ENCODE data around the gene SLC4A9.
"Not testable (repeated sequence)": the region's sequence is repeated elsewhere in the genome, so short reads cannot be mapped to it uniquely, and the experiment has no call there.

SLC4A9 gene

DNA sequence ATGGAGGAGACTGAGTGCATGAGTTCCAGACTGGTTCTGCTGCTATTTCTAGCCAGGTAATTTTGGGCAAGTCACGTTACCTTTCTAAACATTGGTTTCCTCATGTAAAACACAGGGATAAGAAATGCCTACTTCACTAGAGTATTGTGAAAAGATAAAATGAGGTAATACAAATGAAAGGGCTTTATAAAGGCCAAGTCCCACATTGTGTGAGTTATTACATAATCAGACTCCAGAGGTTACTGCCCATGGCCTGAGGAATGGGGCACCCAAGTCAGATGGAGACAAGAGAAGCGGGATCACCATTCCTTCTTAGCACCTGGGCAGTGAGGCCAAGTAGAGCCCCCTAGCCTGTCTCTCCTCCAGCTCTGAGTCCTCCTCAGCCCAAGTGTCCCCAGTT, 21.1 kb upstream of the SLC4A9 start:
- no peak for DNase-seq

DNA sequence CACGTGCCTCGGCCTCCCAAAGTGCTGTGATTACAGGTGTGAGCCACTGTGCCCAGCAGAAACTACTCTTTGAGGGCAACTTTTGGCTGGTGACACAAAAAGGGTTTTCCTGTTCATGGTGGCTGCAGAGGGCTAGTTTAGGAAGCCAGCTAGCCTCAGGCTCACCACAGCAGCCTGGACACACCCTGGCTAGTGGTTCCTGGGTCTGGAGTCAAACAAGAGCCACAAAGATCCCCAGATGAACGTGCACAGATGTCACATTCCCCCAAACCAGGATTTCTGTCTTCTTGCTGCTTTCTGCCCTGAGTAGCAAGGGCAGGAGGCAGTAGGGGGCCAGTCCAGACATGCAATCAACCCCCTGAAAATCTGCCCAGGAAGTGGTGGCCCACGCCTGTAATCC, 20.4 kb upstream of the SLC4A9 start:
- no peak for DNase-seq

DNA sequence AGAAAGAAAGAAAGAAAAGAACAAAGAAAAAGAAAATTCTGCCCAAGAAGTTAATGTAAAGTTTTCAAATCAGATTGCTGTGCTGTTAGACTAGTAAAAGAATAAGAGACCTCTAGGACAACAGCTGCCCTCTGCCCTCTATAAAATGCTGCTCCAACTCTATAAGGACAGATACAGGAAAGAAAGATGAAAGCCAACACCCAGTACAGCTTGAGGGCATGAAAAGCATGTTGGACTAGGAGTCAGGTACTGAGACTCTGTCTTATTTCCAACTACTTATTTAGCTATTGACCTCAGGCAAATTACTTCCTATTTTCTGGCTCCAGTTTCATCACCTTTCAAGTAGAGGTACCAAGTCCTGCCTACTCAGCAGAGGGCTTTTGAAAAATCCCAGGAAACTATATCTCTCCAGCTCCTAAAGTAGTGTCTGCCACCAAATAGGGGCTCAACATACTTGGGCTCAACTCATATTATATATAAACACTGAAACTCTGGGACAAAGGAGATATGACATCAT, 19.3 kb upstream of the SLC4A9 start:
- DNase-seq: no peak

DNA sequence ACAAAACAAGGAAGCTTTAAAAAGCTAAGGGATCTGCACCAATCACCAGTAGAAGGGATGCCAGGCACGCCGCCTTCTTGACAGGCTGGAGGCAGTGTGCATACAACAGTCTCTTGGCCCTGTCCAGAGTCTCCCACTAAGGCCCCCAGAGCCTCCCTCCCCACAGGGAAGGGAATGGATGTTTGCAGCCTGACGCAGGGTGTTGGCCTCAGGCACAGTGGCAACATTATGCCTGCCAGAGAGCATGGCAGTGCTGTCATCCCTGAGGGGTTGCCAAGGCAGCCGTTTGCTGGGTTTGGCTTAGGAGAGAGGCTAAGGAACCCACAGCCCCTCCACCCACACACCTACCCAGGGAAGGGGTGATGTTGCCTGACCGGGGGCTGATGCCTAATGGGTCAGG, 18.4 kb upstream of the SLC4A9 start:
- DNase-seq: no peak

DNA sequence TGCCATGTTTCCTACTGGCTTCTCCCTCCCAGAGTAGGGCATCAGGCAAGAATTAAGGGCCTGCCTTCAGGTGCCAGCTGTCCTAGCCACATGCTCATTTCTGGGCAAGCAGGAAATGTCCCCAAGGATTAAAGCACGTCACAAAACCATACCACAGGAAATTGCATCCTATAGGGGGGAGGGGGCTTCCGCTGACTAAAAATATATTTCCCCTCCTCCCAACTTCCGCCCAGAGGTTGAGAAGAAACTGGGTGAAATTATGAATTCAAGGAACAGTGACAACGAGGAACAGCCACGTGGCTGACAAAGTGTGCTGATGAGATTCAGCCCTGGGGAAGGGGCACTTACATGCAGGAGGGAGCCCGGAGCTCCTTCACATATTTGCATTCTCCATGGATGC, 17.7 kb upstream of the SLC4A9 start:
- DNase-seq: no peak

DNA sequence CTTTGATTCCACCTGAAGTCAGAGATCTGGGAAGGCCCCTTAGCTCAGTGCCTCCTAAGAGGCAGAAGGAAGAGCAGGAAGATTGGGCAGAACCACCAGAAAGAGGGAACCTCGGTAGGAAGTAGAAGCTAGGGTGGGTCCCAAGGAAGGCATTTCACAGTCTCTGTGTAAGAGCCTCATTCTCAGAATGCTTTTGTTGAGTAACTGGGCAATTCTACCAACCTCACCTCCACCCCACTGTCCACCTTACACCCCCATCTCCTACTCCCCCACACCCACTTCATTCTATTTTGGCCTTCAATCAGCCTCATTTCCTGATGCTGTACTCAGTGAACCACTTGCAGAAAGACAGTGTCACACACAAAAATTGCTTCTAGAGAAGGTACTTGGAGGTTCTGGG, 17.1 kb upstream of the SLC4A9 start:
- no peak for DNase-seq

DNA sequence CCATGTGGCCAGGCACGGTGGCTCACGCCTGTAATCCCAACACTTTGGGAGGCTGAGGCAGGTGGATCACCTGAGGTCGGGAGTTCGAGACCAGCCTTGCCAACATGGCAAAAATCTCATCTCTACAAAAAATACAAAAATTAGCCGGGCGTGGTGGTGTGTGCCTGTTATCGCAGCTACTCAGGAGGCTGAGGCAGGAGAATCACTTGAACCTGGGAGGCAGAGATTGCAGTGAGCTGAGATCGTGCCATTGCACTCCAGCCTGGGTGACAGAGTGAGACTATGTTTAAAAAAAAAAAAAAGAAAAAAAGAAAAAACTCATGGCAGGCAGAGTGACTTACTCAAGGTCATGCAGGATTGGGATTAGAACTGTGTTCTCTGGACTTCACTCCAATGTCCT, 16.1 kb upstream of the SLC4A9 start:
- DNase-seq: not testable (repeated sequence)

DNA sequence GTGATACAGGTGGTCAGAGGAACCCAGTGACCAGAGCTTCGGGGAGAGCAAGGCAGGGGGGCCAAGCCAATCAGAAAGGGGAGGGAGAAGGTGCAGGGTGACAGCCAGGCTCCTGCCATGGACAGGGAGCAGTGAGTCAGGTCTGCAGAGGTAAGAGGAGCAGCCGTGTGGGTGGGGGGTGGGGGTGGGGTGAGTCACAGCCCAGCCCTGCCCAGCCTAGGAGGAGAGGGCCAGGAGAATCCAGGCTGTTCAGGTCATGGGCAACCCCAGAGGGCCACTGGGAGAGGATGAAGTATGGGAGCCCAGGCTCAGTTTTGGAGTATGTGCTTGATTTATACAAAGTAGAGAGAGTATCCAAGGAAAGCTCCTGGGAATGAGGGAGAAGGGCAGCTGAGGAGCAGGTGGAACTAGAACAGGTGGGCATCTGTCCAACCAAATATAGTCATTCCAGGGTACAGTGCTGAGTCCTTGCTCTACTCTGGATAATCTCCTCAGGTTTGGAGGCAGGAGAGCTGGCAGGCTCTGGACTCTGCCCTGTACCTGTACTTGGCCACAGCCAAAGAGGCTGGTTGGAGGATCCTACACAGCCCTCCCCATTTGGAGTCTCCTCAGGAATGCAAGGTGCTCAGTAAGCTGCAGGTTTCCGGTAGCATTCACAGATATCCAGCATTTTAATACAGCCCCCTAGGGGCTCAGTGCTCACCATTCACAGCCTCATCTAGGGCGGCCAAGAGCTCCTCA, 15.1 kb upstream of the SLC4A9 start:
- DNase-seq: no peak

DNA sequence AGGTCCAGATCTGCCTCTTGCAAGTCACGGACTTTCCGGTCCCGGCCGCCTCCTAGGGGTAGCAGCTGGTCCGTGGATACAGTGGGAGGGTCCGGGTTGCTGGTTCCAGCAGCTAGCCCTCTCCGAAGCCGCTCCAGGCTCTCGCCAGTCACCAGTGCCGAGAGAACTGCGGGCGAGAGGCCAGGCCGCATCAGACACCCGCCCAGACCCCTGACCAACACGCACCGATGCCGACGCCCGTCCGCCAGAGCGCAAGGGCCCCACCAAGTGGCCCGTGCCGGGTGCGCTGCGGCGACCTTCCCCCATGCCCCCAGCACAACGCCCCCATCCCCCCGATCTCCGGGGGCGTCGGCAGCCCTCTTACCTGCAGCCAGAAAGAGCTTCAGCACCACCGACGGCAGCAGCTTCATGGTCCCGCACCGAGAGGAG, 14.1 kb upstream of the SLC4A9 start:
- no peak for DNase-seq

DNA sequence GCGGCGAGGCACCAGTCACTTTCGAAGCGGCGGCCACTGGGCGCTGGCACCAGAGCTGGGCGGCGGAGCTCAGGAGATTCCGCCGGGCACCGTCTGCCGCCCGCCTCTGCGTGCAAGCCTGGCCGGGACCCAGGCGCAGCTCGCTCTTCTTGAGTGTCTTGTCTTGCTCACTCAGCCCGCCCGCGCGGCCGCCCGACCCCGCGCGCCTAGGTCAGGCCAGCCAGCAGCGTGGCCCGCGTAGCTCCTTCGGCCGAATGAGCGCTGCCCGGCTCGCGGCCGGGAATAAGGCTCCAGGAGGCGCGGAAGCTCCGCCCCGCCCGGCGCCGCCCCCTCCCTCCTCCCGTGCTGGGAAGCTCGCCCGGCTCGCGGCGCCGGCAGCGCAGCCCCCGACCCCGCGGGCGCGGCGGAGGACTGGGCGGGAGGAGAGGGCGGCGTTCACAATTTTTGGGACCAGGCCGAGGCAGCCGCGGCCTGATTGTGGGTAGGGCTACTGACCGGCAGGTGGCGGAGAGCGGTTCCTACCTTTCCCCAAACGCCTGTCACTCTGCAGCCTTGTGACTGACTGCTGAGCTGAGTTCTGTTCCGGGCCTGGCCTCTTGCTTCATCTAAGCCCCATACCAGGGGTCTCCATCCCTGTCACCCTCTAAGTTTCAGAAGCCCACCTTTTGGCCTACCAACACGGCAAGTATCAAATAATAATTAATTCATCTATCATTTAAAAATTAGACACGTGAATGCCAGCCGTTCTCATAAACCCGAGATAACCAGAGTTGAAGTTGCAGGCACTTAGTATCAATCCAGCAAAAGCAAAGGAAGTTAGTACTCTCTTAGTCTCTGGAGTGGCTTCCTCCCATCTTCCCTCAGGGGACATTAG, 13.4 kb upstream of the SLC4A9 start, which contains the start of gene HBEGF:
TSS of gene HBEGF (minus strand) at position 256 of the 874 bp plus-strand sequence. CDS start 275 bp downstream, outside the sequence.
- peak; percentile 37 for DNase-seq

DNA sequence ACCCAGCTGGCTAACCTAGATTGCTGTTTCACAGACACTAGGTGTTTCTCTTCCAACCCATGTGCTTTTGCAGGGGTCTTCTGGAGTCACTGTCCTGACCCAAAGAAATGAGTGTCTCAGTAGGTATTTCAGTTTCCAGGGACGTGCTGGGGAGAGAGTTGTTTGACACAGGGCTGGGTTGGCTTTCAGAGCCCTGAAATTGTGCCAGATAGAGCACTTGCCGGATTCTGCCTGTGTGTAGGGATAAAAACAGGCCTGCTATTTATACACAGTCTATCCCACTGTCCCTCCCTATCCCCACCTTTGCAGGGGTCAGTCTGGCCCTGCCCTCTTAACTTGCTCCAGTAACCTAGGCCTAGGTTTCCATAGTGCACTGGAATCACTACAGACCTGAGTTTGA, 12.6 kb upstream of the SLC4A9 start:
- no peak for DNase-seq

DNA sequence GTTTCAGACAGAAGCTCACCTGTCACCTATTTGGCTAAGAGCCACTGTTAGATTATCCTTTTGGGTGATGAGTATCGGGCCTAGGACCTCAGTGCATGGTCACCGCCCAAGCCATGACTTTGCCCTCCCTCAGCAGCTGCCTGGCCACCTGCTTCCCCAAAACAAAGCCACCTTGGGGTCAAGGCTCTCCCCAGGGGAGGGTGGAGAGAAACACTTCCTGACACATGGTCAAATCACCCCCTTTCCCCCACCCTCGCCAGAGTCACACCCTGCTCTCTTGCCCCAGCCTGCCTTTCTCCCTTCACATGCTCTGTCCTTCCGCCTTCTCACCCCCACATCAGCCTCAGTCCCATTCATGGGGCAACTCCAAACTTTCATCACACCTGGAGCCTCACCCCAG, 11.9 kb upstream of the SLC4A9 start:
- DNase-seq: no peak

DNA sequence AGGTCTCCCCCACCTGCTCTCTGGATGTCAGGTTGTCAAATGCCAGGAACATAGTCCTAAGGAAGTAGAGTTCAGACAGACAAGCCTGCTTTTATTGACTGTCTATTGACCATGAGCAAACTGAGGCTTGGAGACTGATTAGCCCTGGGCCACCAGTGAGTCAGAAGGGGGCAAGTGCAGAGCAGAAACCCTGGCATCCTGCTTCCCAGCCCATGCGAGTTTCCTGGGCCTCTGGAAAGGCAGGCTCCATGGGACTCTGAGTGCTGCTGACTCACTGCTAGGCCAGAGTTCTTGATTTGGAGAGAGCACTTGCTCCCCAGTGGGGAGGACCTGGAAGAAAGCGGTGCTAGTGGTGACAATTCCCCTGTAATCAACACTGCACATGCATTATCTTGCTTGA, 10.8 kb upstream of the SLC4A9 start:
- DNase-seq: no peak

DNA sequence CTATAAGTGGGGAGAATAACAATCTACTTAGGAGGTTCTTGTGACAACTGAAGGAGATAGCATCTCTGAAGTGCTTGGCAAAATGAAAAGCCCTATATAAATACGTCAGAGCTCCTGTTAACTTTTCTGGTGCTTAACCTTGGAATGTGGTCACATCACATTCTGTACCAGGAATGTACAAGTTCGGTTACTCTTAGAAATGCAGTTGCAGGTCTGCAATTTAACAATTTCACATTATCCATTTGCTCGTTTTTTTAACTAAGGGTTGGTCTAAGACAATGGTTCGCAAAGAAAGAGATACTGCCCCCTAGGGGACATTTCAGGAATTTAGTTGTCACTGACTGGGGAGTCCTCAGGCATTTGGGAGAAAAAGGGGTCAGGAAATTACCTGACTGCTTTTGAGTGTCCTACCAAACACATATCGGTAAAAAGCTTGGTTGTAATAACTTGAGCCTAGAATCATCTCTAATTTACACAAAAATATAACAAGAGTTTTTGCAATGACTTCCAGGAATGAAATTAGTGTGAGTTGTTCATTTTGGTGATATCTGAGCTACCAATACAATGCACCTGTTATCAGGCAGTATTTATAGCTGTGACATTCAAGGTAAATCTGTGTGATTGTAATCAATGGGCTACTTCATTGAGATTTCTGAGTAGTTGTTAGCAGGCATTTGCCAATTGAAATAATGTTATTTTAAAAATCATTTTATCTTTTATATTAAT, 8.2 kb upstream of the SLC4A9 start:
- DNase-seq: peak; percentile 27

DNA sequence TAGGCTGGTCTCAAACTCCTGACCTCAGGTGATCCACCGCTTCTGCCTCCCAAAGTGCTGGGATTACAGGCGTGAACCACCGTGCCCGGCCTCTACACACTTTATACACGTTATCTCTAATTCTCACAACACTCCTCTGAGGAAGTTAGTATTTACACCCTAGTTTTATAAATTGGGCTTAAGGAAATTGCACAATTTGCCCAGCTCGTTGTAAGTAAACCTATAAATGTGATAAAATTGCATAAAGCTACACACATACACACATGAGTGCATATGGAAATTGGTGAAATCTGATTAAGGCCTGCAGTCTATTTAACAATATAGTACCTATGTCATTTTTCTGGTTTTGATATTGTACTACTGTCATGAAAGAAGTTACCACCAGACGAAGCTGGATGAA, 4.4 kb upstream of the SLC4A9 start:
- DNase-seq: no peak

DNA sequence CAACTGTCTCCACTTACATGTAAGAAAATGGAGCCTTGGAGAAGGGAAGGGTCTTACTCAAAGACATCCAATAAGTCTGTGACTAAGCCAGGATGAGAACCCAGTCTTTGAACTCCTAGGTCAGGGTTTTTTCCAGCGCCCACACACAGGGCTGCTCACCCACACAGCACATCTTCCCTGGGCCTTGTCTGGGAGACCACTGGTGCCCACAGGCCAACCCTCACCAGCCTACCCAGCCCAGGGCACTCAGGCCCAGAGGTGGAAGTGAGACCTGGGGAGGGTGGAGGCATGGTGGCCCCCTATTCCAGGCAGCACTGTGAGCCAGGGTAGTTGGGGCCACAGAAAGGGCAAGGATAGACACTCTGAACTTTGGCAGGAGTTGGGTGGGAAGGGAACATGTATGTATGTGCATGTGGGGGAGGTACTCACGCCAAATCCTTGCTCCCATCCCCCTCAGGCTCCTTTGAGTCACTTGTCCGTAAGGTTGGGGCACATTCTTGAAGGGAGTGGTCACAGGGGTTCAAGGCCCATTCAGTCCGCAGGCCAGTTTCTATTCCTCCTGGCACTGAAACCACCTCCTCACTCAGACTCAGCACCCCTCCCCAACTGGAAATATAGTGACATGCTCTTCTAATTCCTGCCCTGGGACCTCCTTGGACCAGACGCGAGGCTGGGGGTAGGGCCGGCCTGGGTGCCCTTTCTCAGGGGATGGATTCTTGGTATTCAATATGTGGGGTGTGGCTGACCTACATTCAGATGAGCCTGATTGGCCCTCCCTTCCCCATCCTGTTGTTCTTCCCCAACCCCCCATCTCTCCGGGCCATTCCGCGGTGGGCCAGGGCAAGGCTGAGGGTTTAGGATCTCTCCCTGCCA, 2.9 kb upstream of the SLC4A9 start:
- DNase-seq: no peak

DNA sequence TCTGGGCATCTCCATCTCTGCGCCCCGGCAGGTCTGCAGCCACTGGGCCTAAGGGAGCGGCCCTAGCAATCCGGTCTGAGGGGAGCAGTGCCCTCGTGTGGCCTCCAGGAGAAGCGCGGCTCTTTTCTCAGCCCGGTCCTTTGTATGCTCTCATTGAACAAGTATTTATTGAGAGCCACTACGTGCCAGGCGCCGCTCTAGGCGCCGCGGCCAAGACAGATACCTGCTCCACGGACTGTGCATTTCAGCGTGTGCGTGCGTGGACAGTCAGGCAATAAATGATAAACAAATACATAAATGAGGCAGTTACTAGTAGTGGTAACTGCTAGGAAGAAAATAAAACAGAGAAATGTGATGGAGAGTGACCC, 2.3 kb upstream of the SLC4A9 start:
- DNase-seq: peak; percentile 70

DNA sequence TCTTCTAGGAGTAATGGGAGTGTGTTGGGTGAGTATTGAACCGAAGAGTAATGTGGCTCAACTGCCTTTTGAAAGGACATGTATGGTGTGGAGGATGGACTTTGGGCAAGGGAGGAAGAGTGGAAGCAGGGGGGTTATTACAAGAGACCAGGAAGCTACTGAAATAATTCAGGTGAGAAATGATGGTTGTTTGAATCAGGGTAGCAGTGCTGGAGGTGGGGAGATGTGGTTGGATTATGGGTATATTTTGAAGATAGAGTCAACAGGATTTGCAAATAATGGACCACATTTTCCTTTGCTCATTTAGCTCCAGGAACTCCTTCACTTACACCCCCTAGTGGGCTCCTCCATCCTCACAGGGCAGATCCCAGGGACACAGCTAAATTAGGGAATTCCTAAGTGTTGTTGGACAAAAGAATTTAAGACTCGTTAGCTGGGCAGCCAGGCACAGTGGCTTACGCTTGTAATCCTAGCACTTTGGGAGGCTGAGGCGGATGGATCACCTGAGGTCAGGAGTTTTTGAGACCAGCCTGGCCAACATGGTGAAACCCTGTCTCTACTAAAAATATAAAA, 1.2 kb upstream of the SLC4A9 start:
- DNase-seq: no peak

DNA sequence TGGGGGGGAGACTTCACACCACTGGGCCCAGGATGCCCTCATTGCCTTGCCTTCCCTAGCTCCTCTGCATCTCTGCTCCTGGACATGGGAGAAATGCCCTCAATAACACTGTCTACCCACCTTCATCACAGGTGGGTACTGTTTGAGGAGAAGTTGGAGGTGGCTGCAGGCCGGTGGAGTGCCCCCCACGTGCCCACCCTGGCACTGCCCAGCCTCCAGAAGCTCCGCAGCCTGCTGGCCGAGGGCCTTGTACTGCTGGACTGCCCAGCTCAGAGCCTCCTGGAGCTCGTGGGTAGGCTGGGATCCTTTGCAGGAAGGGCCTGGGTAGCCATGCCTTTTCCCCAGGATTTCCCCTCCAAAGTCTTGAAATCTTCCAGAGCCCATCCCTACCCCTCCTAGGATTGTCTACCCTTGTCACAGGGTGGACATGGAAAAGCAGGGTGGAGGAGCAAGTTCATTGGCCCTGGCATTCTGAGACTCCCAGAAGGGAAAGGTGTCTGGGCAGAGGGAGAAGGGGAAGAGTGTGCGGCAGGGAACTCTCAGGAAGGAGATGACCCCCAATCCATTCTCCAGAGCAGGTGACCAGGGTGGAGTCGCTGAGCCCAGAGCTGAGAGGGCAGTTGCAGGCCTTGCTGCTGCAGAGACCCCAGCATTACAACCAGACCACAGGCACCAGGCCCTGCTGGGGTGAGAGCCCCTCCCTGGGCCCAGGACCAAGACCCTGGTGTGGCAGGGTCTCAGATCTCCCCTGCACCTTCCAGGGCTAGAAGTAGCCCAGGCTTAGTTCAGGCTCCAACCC, 886 bp downstream of the SLC4A9 start:
- no peak for DNase-seq

DNA sequence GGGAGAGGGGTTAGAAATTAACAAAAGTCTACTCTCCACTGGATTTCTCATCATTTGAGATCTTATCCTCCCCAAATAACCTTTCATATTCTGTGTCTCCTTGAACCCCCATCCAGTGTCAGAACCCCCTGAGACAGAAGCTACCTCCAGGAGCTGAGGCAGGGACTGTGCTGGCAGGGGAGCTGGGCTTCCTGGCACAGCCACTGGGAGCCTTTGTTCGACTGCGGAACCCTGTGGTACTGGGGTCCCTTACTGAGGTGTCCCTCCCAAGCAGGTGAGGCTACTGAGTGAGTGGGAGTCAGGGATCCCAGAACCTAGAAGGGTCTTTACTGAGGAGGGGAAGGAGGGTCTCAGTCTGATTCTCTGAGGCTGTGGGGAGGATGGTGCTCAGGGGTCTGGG, 1.9 kb downstream of the SLC4A9 start:
- no peak for DNase-seq

DNA sequence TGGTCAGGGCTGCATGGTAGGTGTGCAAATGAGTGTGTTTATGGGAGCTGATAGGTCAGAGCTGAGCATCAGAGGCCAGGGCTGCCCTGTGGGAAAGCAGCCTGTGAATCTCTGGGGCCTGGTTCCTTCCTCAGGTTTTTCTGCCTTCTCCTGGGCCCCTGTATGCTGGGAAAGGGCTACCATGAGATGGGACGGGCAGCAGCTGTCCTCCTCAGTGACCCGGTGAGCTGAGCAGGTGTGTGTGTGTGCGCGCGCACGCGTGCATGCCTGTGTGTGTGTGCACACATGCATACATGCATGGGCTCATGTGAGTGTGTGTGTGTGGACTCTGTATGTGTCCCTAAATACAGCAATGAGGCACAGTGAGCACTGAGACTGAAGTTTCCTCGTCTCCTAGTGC, 2.3 kb downstream of the SLC4A9 start:
- no peak for DNase-seq
